GM19468 (cell line): ENCODE data around the gene IRF8.
A peak's percentile ranks its signal among the peaks of the same experiment; 100 is the strongest.

ENCODE experiments used
- ATAC-seq: cut with Tn5 transposase; IDR thresholded peaks from one replicate; pipeline ENCODE4 v1.9.1; 2021; ENCODE audit warnings: mild to moderate bottlenecking, moderate library complexity, moderate number of reproducible peaks; ENCODE audit not compliant: unreplicated experiment; ENCODE audit errors: extremely low read depth

The IRF8 gene

DNA sequence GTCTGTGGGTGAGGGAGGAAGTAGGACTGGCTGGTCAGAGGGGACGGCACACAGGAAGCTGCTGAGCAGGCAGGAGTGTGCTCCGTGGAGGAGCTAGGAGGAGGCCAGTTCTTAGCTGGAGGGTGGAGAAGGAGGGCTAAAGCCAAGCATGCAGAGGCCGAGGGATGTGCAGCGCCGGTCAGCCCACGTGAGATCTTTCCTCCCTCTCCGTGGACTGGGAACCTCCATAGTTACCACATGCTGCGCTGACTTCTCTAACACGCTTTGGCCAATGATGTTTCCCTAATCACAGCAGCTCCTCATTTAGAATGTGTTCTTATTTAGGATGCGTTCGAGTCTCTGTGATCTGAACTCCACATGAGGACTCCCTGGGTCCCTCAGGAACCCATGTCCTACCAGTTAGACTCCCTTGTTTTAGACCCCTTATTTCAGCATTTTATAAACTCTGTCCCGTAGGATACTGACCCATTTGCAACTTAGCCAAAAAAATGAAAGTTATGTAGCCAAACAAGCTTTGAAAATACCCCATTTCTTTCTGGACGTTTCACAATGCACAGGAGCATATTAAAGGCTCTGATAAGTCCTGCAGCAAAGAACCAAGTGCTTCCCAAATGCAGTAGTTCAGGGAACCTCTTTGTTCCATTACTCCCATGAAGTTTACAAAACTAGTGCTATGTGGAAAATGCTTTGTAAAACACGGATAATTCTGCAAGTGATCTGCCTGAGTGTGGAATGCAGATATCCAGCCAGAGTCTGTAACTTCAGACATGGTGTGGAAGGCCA is 51.4 kb downstream of the IRF8 start:
- no peak for ATAC-seq

- ATAC-seq, result no peak
These were observed 53.2 kb downstream of the IRF8 start for GRCh38 chr16:85952197-85952596.

DNA sequence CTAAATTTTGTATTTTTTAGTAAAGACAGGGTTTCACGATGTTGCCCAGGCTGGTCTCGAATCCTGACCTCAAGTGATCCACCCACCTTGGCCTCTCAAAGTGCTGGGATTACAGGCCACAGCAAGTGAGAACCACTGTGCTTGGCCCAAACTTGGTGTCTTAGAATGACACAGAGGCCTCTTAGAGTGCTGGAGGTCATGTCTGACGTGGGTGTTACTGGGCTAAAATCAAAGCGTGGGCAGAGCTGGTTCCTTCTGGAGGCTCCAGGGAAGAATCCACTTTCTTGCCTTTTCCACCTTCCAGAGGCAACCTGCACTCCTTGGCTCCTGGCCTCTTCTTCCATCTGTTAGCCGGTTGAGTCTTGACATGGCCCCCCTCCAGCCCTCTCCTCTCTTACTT is 53.8 kb downstream of the IRF8 start:
- ATAC-seq, result no peak

DNA sequence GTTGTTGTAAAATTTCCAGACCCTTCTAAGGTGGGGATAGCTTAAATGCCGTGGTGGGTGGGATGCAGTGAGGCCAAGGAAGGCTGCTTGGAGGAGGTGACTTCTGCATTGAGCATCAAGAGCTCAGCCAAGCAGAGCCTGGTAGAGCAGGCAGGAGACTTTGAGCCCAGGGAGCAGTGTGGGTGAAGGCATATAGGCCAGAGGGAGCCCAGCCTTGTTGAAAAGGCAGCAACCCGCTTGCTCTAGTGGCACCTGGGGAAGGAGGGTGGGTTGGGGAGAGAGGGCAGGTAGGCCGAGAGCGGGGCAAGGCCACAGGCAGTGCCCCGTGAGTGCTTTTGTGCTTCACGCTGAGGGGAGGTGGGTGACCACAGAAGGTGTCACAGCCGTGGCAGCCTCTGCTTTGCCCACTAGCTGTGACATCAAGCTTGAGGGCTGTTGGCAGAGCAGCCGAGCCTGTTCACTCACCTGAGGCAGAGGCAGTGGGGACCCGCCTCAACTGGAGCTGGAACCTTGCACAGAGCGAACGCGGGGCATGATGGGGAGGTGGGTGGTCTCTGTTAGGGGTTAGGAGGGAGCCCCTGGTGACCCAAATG is 56.1 kb downstream of the IRF8 start:
- ATAC-seq, result no peak

DNA sequence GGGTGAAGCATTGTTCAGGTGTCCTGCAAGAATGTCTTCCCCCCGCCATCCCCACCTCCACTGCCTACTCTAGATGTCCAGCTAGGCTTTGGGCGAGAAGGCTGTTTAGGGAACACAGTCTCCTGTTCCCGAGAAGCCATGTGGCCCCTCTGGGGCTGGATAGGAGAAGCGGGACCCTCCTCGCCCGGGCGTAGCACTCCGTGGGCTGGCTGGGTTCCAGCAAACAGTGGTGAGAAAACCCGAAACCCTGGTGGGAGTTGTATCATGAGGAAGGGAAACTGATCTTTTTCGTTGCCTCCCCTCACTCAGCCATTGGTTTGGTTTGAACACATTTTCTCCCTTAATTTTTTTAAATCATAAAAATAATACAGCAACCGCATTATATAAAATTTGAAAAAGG is 56.6 kb downstream of the IRF8 start:
- ATAC-seq, result no peak

GRCh38 chr16:85956426-85956825 is 57.5 kb downstream of the IRF8 start:
- ATAC-seq, result no peak

DNA sequence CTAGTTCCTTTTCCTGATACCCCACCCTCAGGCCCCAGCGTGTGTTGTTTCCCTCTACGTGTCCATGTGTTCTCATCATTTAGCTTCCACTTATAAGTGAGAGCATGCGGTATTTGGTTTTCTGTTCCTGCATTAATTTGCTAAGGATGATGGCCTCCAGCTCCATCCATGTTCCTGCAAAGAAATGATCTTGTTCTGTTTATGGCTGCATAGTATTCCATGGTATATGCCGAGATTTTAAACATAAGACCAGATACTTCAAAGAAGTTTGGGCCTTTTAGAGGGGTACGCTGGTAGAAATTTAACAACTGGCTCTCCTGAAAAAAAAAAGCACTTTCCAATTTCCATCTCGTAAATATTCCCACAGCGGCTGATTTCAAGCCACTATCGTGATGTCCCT is 59.8 kb downstream of the IRF8 start:
- no peak for ATAC-seq

- ATAC-seq, result no peak
These were observed 60.7 kb downstream of the IRF8 start for GRCh38 chr16:85959686-85960085.

GRCh38 chr16:85960486-85961046 is 61.6 kb downstream of the IRF8 start:
- no peak for ATAC-seq

- no peak for ATAC-seq
These were observed 63.3 kb downstream of the IRF8 start for GRCh38 chr16:85961988-85962915.

GRCh38 chr16:85963753-85964285 is 64.9 kb downstream of the IRF8 start:
- no peak for ATAC-seq

DNA sequence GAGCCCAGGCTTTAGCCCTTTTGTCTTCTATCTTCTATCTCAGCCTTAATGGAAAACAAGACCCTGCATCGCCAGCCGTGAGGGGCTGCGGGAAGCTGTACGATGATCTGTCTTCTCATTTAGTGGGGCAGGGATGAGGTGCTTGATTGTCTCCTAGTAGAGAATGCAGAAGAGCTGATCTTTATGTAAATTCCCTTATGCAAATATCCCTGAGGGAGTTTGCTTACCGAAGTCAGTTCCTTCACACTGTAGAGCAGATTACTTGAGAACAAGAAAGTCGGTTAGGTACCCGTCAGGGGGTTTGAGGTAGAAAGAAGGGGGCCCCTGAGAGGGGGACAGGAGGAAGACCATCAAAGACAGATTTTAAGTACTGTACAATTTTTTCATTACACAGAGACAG is 66.2 kb downstream of the IRF8 start:
- peak; percentile 39 for ATAC-seq

- no peak for ATAC-seq
These were observed 68.1 kb downstream of the IRF8 start for GRCh38 chr16:85967111-85967510.

DNA sequence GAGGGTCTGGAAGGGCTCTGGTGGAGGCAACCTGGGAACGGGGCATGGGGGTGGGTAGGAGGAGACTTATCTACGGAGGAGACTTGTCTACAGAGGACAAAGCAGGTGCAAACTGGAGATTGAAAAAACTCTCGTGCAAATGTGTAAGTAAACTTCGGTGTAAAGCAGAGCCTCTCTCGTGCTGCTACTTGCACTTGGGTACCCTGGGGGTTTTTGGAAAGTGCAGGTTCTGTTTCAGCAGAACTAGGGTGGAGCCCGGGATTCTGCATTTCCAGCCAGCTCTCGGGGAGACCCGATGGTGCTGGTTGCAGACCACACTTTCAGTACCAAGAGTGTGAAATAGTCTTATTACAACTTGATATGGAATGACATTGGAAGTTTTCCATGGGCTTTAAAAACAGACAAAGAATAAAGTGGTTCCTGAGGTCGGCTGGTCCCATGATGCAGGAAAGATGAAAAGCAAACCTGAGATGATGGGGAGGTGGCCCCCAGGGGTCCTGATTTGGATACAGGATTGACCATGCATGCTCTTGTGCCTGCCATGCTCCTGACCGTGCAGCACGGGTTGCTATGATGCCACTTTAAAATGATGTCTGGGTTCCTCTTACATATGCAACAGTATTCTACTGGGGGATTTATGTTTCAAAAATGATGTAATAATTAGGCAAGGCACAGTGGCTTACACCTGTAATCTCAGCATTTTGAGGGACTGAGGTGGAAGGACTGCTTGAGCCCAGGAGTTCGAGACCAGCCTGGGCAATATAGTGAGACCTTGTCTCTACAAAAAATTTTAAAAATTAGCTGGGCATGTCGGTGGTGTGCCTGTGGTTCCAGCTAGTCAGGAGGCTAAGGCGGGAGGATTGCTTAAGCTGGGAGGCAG is 69.3 kb downstream of the IRF8 start:
- ATAC-seq, result no peak

DNA sequence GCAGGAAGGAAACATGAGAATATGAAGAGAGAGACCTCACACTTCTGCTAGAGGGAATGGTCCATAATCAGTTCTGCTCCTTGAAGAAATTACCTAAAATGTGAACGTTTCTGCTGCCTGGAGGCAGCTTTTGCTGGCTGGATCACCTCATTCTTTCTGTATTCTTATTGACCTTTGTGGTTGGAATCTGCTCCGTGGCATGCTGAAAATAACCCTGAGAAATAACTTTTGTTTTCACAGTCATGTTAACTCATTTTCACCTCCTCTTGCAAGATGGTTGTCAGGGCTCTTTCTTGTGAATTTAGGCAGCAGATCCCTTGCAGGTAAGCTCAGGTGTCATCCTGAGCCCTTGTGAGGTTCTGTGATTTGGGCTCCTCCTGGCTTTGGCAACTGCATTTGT is 70.2 kb downstream of the IRF8 start:
- no peak for ATAC-seq

GRCh38 chr16:85969591-85969990 is 70.6 kb downstream of the IRF8 start:
- no peak for ATAC-seq

- ATAC-seq, result no peak
These were observed 71.2 kb downstream of the IRF8 start for GRCh38 chr16:85970016-85970733.

DNA sequence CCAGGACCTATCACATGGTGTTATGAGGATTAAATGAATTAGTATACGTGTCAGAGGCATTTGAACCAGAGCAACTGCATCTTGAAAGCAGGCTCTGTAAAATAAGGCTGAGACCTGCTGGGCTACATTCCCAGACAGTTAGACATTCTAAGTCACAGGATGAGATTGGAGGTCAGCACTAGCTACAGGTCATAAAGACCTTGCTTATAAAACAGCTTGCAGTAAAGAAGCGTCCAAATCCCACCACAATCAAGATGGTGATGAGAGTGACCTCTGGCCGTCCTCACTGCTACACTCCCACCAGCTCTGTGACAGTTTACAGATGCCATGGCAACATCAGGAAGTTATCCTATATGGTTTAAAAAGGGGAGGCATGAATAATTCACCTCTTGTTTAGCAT is 71.8 kb downstream of the IRF8 start:
- no peak for ATAC-seq
